ENCODE measurements around the gene OAS3.

DNA sequence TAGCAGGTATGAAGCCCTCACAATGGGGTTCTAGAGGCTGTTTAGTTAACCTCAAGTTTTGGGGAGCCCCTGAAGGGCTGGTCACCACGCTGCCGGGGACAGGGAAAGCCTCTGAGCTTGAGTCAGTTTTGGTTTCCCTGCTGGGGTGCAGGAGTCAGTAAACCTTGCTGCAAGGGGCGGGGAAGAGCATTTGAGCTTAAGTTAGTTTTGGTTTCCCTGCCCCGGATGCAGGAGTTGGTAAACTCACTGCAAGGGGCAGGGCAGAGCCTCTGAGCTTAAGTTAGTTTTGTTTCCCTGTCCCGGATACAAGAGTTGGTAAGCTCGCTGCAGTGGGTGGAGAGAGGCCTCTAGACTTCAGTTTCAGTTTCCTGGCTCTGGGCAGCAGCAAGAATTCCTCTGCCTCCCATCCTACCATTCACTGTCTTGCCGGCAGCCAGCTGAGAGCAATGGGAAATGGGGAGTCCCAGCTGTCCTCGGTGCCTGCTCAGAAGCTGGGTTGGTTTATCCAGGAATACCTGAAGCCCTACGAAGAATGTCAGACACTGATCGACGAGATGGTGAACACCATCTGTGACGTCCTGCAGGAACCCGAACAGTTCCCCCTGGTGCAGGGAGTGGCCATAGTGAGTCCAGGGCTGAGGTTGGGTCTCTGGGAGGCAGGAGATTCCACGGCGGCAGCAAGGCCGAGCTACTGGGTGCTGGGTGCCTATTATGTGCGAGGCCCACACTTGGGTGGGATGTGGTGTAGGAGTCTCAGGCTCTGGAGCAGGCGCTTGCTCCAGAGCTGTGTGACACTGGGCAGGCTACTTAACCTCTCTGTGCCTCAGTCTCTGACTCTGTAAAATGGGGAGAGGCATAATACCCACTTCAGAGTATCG is 40.1 kb downstream of the OAS3 start, which contains the start of gene OAS2:
- TF ChIP-seq POLR2AphosphoS5 (IDR thresholded peaks at IDR 0.05): peak in 2 of 3 donors; percentile 13 to 22
- TF ChIP-seq, protein P1, sequence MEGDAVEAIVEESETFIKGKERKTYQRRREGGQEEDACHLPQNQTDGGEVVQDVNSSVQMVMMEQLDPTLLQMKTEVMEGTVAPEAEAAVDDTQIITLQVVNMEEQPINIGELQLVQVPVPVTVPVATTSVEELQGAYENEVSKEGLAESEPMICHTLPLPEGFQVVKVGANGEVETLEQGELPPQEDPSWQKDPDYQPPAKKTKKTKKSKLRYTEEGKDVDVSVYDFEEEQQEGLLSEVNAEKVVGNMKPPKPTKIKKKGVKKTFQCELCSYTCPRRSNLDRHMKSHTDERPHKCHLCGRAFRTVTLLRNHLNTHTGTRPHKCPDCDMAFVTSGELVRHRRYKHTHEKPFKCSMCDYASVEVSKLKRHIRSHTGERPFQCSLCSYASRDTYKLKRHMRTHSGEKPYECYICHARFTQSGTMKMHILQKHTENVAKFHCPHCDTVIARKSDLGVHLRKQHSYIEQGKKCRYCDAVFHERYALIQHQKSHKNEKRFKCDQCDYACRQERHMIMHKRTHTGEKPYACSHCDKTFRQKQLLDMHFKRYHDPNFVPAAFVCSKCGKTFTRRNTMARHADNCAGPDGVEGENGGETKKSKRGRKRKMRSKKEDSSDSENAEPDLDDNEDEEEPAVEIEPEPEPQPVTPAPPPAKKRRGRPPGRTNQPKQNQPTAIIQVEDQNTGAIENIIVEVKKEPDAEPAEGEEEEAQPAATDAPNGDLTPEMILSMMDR (IDR thresholded peaks at IDR 0.05): no peak

Measured in breast epithelium (tissue), 3 donors.